Chondrocyte (in vitro differentiated cells): Measurements from ENCODE around the gene FAM168A. TPM values are rescaled to one million over a fixed set of nuclear protein-coding genes. Genes with fewer than 3 reads are reported as not detected.
A peak's percentile ranks its signal among the peaks of the same experiment; 100 is the strongest.

Experiments used
- DNase-seq: peaks from one replicate; pipeline ENCODE4 v3.0.0; 2021; ENCODE audit warnings: mixed read lengths, low spot score
- H3K27ac Mint-ChIP-seq: one replicate; pipeline ENCODE4 v1.8.0; 2021; ENCODE audit warnings: mild to moderate bottlenecking, moderate library complexity, mixed read lengths; ENCODE audit not compliant: unreplicated experiment
- H3K27me3 Mint-ChIP-seq: 2 replicates; pipeline ENCODE4 v1.8.0; 2021; ENCODE audit warnings: low read depth, mixed read lengths
- H3K36me3 Mint-ChIP-seq: 2 replicates; pipeline ENCODE4 v1.8.0; 2021; ENCODE audit warnings: low read depth, mixed read lengths
- H3K4me1 Mint-ChIP-seq: 2 replicates; pipeline ENCODE4 v1.8.0; 2021; ENCODE audit warnings: low read depth, mild to moderate bottlenecking, mixed read lengths
- H3K4me3 Mint-ChIP-seq: one replicate; pipeline ENCODE4 v1.8.0; 2021; ENCODE audit warnings: mild to moderate bottlenecking, moderate library complexity, mixed read lengths; ENCODE audit not compliant: unreplicated experiment
- H3K9me3 Mint-ChIP-seq: 2 replicates; pipeline ENCODE4 v1.8.0; 2021; ENCODE audit warnings: low read depth, mixed read lengths
- CTCF ChIP-seq: fragments of 200-600 bp; sonication (generic); IDR thresholded peaks from 2 replicates; pipeline ENCODE4 v1.5.0; 2021; ENCODE audit warnings: antibody characterized with exemption, mild to moderate bottlenecking, moderate library complexity
- total RNA-seq: library from RNA; stranded (reverse); gene quantifications from 3 replicates; pipeline ENCODE4 v1.2.1, GENCODE V29; 2021

Gene FAM168A
- total RNA-seq, 1 donor from 2014 or later = 53.7 TPM

GRCh38 chr11:73393479-73394415 lies 204.2 kb downstream of the FAM168A start:
- Mint-ChIP-seq H3K27me3 (no peaks in the 10 kb centered on the region), H3K27ac (no peak overlapping the region), H3K36me3 (no peaks in the 10 kb centered on the region), H3K4me3 (no peak overlapping the region), H3K9me3 (no peaks in the 10 kb centered on the region), H3K4me1 (peaks cover 11% of the 10 kb centered on the region)
- peak; percentile 89 for TF ChIP-seq CTCF
- peak; percentile 83 for DNase-seq

- no peaks in the 10 kb centered on the region for H3K27me3 Mint-ChIP-seq
- H3K4me1 Mint-ChIP-seq = peaks cover 16% of the 10 kb centered on the region
- no peak overlapping the region for H3K27ac Mint-ChIP-seq
- H3K4me3 Mint-ChIP-seq = no peak overlapping the region
- TF ChIP-seq CTCF = no peak
- H3K9me3 Mint-ChIP-seq = no peaks in the 10 kb centered on the region
- DNase-seq = no peak
- H3K36me3 Mint-ChIP-seq = no peaks in the 10 kb centered on the region
These were observed 204.9 kb downstream of the FAM168A start for GRCh38 chr11:73393011-73393380.

GRCh38 chr11:73392108-73393010 lies 205.6 kb downstream of the FAM168A start:
- no peak overlapping the region for H3K27ac Mint-ChIP-seq
- no peaks in the 10 kb centered on the region for H3K27me3 Mint-ChIP-seq
- no peaks in the 10 kb centered on the region for H3K36me3 Mint-ChIP-seq

GRCh38 chr11:73391665-73392064 lies 206.2 kb downstream of the FAM168A start:
- no peak for DNase-seq
- no peak overlapping the region for H3K4me3 Mint-ChIP-seq
- H3K27me3 Mint-ChIP-seq = no peaks in the 10 kb centered on the region
- peaks cover 26% of the 10 kb centered on the region for H3K4me1 Mint-ChIP-seq
- no peaks in the 10 kb centered on the region for H3K36me3 Mint-ChIP-seq
- H3K9me3 Mint-ChIP-seq = no peaks in the 10 kb centered on the region
- TF ChIP-seq CTCF = no peak
- no peak overlapping the region for H3K27ac Mint-ChIP-seq

More at GRCh38 chr11:73392108-73393010, 205.6 kb downstream of the FAM168A start:
- no peak for TF ChIP-seq CTCF
- DNase-seq = peak; percentile 91
- Mint-ChIP-seq H3K9me3 (no peaks in the 10 kb centered on the region), H3K4me3 (no peak overlapping the region), H3K4me1 (peaks cover 22% of the 10 kb centered on the region)
